ENCODE results near the gene EEF1AKMT1.

EEF1AKMT1 gene

GRCh38 chr13:20721058-20721453 lies 52.7 kb downstream of the EEF1AKMT1 start:
- no peak overlapping the region for H3K4me3 ChIP-seq (ENCODE audit: low read depth, low read length)

GRCh38 chr13:20720499-20720898 lies 53.3 kb downstream of the EEF1AKMT1 start:
- no peak overlapping the region for H3K4me3 ChIP-seq (ENCODE audit: low read depth, low read length)

GRCh38 chr13:20719783-20720182 lies 54.0 kb downstream of the EEF1AKMT1 start:
- H3K4me3 ChIP-seq (ENCODE audit: low read depth, low read length): no peak overlapping the region

- H3K4me3 ChIP-seq (ENCODE audit: low read depth, low read length): no peak overlapping the region
Observed at GRCh38 chr13:20718958-20719566, 54.7 kb downstream of the EEF1AKMT1 start.

GRCh38 chr13:20717581-20718542 lies 55.9 kb downstream of the EEF1AKMT1 start:
- H3K4me3 ChIP-seq (ENCODE audit: low read depth, low read length): no peak overlapping the region

- H3K4me3 ChIP-seq (ENCODE audit: low read depth, low read length): no peak overlapping the region
Observed at GRCh38 chr13:20716951-20717350, 56.8 kb downstream of the EEF1AKMT1 start.

GRCh38 chr13:20715330-20715712 lies 58.4 kb downstream of the EEF1AKMT1 start:
- H3K4me3 ChIP-seq (ENCODE audit: low read depth, low read length): no peak overlapping the region

GRCh38 chr13:20714563-20715329 lies 59.0 kb downstream of the EEF1AKMT1 start:
- H3K4me3 ChIP-seq (ENCODE audit: low read depth, low read length): no peak overlapping the region

GRCh38 chr13:20714161-20714560 lies 59.6 kb downstream of the EEF1AKMT1 start:
- no peak overlapping the region for H3K4me3 ChIP-seq (ENCODE audit: low read depth, low read length)

GRCh38 chr13:20713751-20714150 lies 60.0 kb downstream of the EEF1AKMT1 start:
- no peak overlapping the region for H3K4me3 ChIP-seq (ENCODE audit: low read depth, low read length)

GRCh38 chr13:20713014-20713376 lies 60.8 kb downstream of the EEF1AKMT1 start:
- no peak overlapping the region for H3K4me3 ChIP-seq (ENCODE audit: low read depth, low read length)

GRCh38 chr13:20711301-20712044 lies 62.3 kb downstream of the EEF1AKMT1 start:
- H3K4me3 ChIP-seq (ENCODE audit: low read depth, low read length): no peak overlapping the region

- H3K4me3 ChIP-seq (ENCODE audit: low read depth, low read length): no peak overlapping the region
Observed at GRCh38 chr13:20709782-20710181, 64.0 kb downstream of the EEF1AKMT1 start.

- H3K4me3 ChIP-seq (ENCODE audit: low read depth, low read length): no peak overlapping the region
Observed at GRCh38 chr13:20709369-20709768, 64.4 kb downstream of the EEF1AKMT1 start.

- no peak overlapping the region for H3K4me3 ChIP-seq (ENCODE audit: low read depth, low read length)
Observed at GRCh38 chr13:20708216-20708615, 65.5 kb downstream of the EEF1AKMT1 start.

- H3K4me3 ChIP-seq (ENCODE audit: low read depth, low read length): no peak overlapping the region
Observed at GRCh38 chr13:20706661-20707060, 67.1 kb downstream of the EEF1AKMT1 start.

- H3K4me3 ChIP-seq (ENCODE audit: low read depth, low read length): peak overlapping the region; percentile 18
Observed at GRCh38 chr13:20704459-20705069, 69.2 kb downstream of the EEF1AKMT1 start.

GRCh38 chr13:20703780-20704458 lies 69.8 kb downstream of the EEF1AKMT1 start:
- peak overlapping the region; percentile 30 for H3K4me3 ChIP-seq (ENCODE audit: low read depth, low read length)

- peak within 1 kb of the TSS; percentile 70 for H3K4me3 ChIP-seq (ENCODE audit: low read depth, low read length)
Observed at GRCh38 chr13:20702915-20703779, 70.6 kb downstream of the EEF1AKMT1 start, which contains the start of gene IL17D. IL17D (plus strand) TSS chr13:20703699; CDS start chr13:20704002, 303 bp downstream.

Data from iPS-11a (cell line).